GM12865 (cell line): ENCODE measurements around the gene SORCS2.

Source experiments
- DNase-seq: peaks from one replicate; pipeline ENCODE4 v3.0.0; 2010; ENCODE audit warnings: low read depth
- H3K4me3 ChIP-seq: 2 replicates; pipeline ENCODE4 v1.5.1; 2011; ENCODE audit warnings: mild to moderate bottlenecking, low read depth, low read length, control low read depth
- TF ChIP-seq, protein P1 (sequence below): IDR thresholded peaks from 2 replicates; pipeline ENCODE4 v1.5.1; 2011; ENCODE audit warnings: low read length, control low read depth, low read depth, inconsistent platforms; ENCODE audit not compliant: insufficient read depth; ENCODE audit errors: missing control alignments

The SORCS2 gene

DNA sequence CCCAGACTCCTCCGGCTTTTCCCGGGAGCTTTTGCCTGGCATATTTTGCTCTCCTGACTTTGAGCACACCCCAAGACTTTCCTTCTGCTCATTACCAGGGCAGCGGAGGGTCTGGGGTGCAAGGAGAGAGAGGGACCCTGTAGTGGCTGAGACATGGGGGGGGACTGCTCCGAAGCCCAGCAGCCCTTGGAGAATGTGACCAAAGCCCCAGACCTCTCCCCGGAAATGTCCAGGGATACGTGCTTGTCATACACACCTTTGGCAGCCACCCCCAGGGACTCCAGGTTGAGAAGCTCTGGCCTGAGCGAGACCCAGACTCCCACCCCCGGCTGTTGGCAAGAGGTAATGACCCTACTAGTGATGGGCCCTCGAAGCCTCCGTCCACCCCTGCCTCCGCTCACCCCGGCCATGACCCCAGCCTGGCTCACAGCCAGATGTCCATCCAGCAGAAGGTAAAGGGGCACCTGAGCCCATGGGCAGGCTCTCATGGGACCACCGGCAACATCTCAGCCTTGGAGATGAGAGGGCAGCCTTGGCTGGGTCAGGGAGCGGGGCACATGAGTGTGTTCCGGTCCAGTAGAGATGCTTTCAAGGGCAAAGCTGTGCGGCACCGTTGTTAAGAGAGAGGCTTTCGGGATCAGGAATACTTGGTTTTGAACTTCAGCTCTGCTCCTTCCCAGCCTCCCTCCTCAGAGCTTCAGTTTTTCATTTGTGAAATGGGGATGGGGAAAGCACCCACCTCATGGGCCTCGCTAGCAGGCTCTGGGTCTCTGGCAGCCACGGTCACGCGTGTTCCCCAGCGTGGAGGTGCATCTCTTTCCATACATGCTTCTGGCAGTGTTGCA, 240.4 kb downstream of the SORCS2 start:
- no peak overlapping the region for H3K4me3 ChIP-seq
- TF ChIP-seq, protein P1, sequence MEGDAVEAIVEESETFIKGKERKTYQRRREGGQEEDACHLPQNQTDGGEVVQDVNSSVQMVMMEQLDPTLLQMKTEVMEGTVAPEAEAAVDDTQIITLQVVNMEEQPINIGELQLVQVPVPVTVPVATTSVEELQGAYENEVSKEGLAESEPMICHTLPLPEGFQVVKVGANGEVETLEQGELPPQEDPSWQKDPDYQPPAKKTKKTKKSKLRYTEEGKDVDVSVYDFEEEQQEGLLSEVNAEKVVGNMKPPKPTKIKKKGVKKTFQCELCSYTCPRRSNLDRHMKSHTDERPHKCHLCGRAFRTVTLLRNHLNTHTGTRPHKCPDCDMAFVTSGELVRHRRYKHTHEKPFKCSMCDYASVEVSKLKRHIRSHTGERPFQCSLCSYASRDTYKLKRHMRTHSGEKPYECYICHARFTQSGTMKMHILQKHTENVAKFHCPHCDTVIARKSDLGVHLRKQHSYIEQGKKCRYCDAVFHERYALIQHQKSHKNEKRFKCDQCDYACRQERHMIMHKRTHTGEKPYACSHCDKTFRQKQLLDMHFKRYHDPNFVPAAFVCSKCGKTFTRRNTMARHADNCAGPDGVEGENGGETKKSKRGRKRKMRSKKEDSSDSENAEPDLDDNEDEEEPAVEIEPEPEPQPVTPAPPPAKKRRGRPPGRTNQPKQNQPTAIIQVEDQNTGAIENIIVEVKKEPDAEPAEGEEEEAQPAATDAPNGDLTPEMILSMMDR = no peak
- no peak for DNase-seq

DNA sequence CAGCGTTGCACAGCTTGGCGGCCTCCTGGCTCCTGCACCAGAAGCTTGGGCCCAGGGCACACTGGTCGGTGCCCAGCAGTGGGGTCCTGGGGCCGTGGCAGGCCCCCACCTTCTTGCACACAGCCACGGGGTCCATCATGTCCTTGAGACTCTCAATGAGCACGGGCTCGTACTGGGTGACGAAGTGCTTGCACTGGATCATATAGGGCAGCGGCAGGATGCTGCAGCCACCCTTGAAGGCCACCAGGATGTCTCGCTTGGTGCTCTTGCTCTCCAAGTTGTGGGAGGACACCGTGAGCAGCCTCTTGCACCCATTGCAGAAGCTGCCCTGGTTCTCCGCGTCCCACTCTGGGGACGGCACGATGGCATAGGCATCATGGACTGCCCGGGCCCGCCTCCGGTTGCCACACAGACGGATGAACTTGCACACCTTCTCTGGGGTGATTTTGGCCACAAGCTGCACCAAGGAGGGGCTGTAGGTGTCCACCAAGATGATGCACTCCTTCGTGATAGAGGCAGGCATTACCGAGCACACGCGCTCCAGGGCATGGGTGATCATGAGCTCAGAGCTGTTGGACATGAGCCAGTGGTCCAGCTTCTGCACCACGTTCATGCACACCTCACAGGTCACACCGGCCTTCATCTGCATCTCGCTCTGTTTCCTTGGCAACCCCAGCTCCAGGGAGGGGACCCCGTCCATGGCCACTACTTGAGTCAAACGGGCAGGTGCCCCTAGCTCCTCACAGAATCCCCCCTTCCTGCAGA, 241.2 kb downstream of the SORCS2 start:
- TF ChIP-seq, protein P1 = no peak
- no peak for DNase-seq
- H3K4me3 ChIP-seq = no peak overlapping the region

DNA sequence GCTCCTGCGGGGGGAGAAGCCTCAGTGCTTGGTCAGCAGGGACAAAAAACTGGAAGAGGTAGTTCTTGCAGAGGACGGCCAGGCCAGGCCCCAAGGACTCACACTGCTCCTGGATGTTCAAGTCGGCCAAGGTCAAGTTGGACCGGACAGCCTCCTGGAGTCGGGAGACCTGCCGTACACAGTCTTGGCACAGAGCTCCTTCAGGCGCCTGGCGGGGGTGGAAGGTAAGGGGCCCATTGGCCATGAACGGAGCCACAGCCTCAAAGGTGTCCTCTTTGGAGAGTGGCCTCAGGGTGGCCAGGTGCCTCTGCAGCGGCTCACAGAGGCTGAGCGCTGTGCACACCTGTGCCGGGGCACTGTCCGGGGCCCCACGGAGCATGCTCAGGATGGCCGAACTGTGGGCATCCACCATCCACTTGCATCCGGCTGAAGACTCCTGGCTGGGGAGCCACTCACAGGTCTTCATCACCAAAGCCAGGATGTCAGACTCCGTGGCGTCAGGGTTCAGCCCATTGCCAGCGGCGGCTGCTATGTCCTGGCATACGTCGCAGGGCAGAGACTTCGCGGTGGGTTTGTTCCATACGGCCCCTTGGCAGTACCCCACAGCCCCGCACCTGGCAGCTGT, 241.9 kb downstream of the SORCS2 start:
- DNase-seq = no peak
- no peak overlapping the region for H3K4me3 ChIP-seq
- TF ChIP-seq, protein P1 = no peak

DNA sequence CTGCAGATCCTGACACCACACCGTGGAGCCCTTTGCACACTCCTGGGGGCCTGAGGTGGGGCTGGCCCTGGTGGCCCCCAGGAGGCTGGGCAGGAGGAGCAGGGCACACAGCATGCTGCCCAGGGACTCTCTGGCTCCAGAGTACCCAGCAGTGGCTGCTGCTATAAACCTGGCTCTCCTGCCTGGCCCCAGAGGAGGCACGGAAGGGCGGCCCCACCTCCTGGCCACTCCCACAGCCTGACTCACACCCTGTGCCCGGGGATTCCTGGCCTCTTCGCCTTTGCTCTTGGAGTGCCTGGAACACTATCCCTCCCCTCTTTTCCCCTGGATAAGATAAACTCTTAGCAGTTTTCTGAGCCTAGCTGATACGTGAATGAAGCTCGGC, 242.4 kb downstream of the SORCS2 start, which contains the start of gene PSAPL1:
TSS of gene PSAPL1 (minus strand) at position 165 of the 385 bp plus-strand sequence. CDS start at position 114, 51 bp downstream.
- no peak within 1 kb of the TSS for H3K4me3 ChIP-seq
- no peak for DNase-seq
- TF ChIP-seq, protein P1 = no peak

DNA sequence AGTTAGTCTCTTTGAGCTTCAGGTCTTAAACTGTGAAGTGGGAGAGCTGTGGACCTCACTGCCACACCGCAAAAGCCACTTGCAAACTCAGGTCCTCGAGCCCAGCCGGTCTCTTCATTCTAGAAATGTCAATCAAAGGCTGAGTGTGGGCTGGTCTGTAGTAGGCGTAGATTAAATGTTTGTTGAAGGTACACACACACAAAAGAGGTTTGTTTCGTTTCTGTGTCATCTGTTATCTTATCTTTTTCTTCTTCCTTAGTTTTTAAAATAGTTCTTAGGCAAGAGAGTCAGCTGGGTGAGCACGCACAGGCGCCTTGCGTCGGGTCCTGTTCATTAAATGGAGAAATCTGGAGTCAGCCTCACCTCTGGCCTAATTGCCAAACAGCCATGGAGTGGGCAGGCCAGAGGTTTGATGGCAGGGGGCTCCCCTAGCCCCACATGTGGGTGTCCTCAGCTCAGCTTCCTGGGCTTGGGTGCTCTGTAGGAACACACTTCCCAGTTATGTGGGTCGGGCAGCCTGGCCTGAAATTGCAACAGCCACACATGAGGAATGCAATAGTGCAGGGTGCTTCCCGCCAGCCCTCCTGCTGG, 243.2 kb downstream of the SORCS2 start:
- H3K4me3 ChIP-seq = no peak overlapping the region
- no peak for DNase-seq

DNA sequence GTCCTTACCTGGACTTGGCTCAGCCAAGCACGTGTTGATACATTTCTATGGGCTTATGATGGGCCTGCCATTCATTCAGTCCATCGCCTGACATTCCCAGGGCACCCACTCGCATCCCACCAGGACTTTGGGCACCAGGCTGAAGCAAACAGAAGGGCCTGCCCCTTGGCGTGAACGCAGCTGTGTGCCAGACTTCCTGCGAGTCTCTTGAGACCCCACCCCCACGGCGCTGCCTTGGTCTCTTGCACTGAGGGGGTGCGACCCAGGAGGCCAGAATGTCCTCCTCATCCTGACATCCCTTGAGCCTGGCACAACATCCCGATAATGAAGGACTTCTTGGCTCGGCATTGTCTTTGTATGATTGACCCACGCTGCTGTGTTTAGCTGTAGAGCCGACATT, 243.9 kb downstream of the SORCS2 start:
- TF ChIP-seq, protein P1 = no peak
- no peak for DNase-seq
- H3K4me3 ChIP-seq = no peak overlapping the region

More for the DNA sequence above, 243.2 kb downstream of the SORCS2 start:
- TF ChIP-seq, protein P1 = no peak
